Inflammatory macrophage treated with lipopolysaccharide for 1 hour (primary cell): ENCODE results near the gene NPIPA1.
"Not testable (repeated sequence)": the region's sequence is repeated elsewhere in the genome, so short reads cannot be mapped to it uniquely, and the experiment has no call there.

Experiments
- DNase-seq, 2 donors: peaks; one replicate each; pipeline ENCODE4 v3.0.0-alpha.2; 2020 to 2022

NPIPA1 gene

DNA sequence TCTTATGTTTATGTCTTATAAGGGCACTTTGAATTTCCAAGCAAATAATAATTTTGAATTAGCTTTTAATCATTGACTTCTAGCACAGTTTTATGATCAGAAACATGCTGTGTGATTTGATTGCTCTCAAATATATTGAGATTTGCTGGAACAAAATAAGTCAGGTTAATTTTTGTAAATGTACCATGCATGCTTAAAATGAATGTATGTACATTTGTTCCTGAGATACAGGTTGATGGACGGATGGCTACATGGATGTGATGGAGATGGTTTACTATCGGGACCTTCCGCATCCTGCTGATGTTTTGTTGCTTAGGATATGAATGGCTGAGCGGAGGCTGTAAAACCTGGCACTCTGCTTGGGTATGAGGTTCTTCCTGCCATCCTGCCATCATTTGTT is at the start of gene NPIPA1:
TSS of gene NPIPA1 (plus strand) at position 301 of the 400 bp plus-strand sequence. CDS start at position 301, 0 bp downstream.
- not testable (repeated sequence) for DNase-seq

DNA sequence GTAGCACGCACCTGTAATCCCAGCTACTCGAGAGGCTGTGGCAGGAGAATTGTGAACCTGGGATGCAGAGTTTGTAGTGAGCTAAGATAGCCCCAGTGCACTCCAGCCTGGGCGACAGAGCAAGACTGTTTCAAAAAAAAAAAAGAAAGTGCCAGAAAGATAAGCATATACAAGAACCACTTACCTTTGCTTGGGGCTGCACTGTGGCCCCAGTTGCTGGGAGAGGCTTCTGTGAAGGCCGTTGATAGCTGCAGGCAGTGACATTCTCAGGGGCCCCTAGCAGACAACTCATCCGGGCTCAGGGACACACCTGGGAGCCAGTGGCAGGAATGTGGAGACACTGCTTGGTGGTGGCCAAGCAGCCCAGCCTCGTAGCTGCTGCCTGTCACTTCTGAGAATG is 45.1 kb upstream of the NPIPA1 start:
- DNase-seq = not testable (repeated sequence)

DNA sequence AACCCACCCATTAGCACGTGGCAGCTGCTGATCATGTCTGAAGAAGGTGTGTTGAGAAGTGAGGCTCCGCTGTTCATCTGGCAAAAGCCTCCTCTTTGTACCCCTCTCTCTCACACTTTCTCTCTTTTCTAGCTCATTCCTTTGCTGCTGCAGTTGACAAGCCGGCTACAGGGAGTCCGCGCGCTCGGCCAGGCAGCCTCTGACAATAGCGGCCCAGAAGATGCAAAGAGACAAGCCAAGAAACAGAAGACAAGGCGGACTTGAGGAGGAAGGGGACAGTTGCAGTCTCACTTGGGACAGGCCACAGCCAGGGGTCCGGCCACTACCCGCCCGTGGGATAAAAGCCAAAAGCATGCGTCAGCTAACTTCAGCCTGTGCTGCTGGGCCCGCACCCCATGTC is 41.9 kb upstream of the NPIPA1 start:
- not testable (repeated sequence) for DNase-seq

DNA sequence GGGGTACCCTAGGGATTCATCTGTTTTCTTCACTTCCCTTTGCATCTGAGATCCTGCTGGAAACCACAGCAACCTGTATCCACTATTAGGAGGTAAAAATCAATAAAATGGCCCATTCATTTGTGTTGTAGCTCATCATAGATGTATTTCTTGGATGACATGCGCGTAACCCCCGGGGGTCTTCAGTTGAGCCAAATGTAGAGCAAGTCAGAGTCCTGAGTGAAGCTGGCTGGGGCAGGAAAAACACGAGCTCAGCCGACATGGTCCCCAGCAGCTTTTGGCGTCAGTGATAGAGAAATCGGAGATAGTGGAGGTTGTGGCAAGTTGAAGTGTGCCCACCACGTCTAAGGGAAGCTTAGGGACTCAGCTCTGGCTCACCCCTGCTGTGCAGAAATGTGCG is 41.2 kb upstream of the NPIPA1 start:
- DNase-seq = not testable (repeated sequence)

DNA sequence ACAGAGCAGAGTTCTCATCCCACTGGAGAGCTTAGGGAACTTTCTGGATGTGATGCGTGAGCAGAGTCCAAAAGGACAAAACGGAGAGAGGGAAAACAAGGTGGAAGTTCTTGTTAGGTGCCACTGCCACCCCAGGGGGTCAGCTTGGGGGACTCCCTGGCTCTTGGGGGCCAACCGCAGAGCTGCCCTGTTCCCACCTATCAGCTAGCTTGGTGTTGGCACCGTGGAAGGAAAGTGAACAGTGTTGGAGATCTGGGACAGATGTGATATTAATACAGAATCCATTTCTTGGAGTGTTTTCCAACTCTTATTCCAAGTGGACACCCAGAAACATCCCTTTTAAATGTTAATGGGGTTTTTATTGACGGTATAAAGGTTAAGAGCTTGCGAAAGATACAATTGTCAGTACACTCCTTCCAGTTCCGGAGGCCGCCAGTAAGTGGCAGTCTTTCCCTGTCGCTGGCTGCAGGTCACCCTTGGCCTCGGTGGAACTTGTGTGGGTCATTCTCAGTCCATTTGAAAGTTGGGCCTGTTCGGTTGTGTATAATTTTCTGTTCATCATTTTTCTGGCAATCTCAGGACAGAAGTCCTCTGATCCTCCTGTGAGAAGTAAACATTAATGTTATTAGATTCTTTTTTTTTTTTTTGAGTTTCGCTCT is 40.1 kb upstream of the NPIPA1 start:
- DNase-seq = not testable (repeated sequence)

DNA sequence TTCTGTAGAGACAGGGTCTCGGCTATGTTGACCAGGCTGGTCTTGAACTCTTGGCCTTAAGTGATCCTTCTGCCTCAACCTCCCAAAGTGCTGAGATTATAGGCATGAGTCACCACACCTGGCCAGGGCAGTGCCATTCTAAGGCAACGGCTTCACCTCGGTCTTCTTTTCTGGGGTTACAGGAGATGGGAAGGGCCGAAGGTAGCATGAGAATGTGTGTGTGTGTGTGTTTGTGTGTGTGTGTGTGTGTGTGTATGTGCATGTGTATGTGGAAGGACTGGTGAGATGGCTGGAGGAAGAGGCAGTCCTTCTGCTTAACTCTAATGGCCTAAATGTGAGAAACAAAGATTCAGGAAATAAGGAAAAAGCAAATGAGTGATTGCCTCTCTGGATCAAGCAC is 39.1 kb upstream of the NPIPA1 start:
- not testable (repeated sequence) for DNase-seq

DNA sequence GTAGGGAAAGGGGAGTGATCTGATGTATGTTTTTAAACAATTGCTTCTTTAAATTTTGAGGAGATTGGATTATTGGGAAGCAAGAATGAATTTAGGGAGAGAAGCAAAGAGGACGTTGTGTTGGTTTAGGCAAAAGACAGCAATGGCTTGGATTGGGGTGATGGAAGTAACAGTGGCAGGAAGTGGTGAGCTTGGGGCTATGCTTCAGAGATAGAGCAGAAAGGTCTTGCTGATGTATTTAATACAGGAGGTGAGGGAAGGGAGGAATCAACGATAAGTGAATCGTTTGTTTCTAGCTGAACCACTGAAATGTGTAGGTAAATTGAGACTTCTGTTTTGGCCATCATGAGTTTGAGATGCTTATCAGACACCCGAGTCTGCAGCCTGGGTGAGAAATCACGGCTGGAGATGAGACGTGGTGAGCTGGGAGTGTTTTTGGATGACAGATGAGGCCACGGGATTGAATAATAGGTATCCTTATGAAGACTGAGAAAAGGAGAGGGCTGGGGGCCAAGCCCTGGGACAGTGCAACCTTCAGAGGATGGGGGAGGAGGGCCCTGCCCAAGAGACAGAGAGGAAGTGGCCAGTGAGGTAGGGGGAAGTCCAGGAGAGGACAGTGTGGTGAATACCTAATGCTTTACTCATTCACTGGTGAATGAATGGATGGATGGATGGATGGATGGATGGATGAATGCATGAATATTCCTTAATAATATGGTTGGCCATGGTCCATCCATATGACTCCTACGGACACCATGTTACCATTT is 33.9 kb upstream of the NPIPA1 start:
- DNase-seq = not testable (repeated sequence)

DNA sequence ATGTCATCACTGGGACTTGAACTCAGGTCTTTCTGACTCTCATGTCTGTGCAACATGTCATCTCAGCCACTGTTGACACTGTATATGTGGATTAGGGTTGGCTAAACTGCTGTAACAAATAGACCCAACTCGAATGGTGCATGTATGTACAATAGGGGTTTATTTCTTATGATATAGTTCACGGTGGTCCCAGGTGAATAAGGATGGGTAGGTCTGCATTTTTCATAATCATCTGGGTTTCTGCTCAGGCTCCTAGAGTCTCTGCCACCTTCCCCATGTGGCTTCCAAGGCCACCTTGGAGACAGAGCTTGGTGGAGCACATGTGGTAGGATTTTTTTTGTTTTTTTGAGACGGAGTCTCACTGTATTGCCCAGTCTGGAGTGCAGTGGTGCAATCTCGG is 27.5 kb upstream of the NPIPA1 start:
- DNase-seq = not testable (repeated sequence)

DNA sequence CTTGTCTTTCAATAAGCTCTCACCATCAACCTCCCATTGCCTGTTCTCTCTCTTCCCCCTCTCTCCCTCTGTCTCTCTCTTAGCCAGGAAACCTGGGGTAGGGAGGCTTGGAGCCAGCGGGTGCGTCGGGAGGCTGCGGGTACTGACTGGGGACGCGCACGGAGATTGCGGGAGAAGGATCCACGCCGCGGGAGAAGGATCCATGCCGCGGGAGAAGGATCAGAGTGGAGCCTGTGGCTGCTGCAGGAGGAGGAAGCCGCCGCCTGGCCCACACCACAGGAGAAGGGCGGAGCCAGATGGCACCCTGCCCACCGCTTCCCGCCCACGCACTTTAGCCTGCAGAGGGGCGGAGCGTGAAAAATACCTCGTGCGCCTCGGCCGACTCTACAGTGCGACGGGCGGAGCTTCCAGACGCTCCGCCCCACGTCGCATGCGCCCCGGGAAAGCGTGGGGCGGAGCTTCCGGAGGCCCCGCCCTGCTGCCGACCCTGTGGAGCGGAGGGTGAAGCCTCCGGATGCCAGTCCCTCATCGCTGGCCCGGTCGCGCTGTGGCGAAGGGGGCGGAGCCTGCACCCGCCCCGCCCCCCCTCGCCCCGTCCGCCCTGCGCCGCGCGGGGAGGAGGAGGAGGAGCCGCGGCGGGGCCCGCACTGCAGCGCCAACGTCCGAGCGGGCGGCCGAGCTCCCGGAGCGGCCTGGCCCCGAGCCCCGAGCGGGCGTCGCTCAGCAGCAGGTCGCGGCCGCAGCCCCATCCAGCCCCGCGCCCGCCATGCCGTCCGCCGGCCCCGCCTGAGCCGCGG is 26.2 kb upstream of the NPIPA1 start:
- DNase-seq = not testable (repeated sequence)

DNA sequence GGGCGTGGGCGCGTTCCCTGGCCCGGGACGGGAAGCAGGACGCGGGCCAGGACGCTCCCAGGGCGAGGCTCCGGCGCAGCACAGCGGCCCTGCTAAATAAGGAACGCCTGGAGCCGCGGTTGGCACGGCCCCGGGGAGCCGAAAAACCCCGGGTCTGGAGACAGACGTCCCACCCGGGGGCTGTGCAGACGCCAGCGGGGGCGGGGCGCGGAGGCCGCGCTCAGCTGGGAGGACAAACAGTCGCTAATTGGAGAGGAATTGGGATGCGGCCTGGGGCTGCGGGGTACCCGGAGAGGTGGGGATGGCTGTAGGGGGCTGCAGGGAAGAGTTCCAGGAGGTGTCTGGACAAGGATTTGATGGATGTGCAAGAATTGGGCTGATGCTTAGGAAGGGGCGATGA is 25.3 kb upstream of the NPIPA1 start:
- not testable (repeated sequence) for DNase-seq

DNA sequence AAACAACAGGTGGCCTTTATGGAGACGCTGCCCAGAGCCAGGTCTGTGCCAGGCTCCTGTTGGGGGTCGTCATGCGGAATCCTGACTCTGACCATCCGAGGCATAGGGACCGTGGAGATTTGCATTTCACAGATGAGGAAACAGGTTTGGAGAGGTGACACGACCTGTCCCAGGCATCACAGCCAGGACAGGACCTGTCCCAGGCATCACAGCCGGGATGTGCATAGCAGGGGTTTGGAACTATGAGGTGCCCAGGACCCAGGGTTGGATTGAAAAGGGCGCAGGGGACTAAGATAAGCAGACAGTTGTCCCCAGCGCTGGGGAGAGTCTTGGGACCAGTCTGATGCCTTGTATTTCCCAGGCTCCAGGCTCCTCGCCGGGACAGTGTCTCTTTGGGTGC is 24.7 kb upstream of the NPIPA1 start:
- DNase-seq = not testable (repeated sequence)

DNA sequence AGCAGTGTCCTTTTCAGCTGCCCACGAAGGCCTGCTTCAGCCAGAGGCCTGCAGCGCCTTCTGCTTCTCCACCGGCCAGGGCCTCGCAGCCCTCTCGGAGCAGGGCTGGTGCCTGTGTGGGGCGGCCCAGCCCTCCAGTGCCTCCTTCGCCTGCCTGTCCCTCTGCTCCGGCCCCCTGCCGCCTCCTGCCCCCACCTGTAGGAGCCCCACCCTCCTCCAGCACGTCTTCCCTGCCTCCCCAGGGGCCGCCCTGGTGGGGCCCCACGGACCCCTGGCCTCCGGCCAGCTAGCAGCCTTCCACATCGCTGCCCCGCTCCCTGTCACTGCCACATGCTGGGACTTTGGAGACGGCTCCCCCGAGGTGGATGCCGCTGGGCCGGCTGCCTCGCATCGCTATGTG is 18.7 kb upstream of the NPIPA1 start:
- DNase-seq = not testable (repeated sequence)

DNA sequence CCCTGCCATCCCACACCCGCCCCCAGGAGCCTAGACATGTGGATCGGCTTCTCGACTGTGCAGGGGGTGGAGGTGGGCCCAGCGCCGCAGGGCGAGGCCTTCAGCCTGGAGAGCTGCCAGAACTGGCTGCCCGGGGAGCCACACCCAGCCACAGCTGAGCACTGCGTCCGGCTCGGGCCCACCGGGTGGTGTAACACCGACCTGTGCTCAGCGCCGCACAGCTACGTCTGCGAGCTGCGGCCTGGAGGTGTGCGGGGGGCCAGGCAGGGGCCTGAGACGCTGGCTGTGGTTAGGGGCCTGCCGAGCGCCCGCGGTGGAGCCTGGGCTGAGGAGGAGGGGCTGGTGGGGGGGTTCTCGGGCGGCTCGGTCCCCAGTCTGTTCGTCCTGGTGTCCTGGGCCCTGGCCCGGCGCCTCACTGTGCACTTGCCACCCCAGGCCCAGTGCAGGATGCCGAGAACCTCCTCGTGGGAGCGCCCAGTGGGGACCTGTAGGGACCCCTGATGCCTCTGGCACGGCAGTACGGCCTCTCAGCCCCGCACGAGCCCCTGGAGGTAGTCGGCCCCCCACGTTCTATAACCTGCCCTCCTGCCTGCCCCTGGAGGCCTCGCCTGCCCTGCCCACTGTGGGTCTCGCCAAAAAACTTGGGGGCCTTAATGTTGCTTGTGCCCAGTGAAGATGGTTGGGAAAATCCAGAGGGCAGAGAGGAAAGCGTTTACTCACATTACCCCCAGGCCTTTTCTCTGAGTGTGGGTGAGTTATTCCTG is 17.2 kb upstream of the NPIPA1 start:
- DNase-seq = not testable (repeated sequence)

DNA sequence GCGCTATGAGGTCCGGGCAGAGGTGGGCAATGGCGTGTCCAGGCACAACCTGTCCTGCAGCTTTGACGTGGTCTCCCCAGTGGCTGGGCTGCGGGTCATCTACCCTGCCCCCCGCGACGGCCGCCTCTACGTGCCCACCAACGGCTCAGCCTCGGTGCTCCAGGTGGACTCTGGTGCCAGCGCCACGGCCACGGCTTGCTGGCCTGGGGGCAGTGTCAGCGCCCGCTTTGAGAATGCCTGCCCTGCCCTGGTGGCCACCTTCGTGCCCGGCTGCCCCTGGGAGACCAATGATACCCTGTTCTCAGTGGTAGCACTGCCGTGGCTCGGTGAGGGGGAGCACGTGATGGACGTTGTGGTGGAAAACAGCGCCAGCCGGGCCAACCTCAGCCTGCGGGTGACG is 15.0 kb upstream of the NPIPA1 start:
- not testable (repeated sequence) for DNase-seq

DNA sequence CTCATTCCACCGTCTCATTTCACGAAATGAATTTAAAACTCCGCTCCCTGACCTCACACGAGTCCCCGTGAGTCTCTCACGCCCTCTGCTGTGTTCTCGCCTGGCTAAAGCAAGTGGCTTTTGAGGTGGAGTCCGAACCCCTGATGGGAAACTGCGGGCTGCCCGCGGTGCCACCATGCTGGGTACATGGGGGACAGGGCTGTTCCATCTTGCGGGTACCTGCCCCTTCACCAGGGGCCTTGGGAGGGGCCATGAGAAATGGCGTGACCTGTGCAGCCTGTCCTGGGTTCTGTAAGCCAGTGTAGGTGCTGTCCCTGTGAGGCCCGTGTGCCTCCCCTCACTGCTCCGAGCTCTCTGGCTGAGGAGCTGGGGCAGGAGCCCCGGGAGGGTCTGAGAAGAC is 14.3 kb upstream of the NPIPA1 start:
- DNase-seq = not testable (repeated sequence)

DNA sequence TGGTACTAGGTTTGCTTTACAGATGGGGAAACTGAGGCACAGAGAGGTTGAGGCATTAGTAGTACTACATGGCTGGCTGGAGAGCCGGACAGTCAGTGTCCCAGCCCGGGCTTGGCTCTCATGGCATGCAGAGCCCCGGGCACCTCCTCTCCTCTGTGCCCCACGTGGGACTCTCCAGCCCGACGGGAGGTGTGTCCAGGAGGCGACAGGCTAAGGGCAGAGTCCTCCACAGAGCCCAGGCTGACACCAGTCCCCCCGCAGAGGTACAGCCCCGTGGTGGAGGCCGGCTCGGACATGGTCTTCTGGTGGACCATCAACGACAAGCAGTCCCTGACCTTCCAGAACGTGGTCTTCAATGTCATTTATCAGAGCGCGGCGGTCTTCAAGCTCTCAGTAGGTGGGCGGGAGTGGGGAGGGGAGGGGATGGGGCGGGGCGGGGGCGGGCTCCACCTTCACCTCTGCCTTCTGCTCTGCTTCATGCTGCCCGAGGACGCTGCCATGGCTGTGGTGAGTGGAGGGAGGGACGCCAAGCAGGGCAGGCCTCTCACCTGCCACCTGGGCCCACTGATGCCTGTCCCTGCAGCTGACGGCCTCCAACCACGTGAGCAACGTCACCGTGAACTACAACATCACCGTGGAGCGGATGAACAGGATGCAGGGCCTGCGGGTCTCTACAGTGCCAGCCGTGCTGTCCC is 13.7 kb upstream of the NPIPA1 start:
- DNase-seq = not testable (repeated sequence)

DNA sequence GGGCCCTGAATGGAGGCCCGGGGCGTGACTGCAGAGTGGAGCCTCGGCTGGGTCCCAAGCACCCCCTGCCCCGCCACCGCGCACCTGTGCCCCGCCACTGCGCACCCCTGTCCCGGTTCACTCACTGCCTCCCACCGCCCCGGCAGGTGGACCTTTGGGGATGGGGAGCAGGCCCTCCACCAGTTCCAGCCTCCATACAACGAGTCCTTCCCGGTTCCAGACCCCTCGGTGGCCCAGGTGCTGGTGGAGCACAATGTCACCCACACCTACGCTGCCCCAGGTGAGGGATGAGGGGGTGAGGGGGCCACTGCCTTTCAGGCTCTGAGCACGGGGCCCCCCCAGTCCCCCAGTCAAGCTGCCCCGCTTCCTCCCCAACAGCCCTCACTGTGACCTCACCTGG is 12.9 kb upstream of the NPIPA1 start:
- DNase-seq = not testable (repeated sequence)

DNA sequence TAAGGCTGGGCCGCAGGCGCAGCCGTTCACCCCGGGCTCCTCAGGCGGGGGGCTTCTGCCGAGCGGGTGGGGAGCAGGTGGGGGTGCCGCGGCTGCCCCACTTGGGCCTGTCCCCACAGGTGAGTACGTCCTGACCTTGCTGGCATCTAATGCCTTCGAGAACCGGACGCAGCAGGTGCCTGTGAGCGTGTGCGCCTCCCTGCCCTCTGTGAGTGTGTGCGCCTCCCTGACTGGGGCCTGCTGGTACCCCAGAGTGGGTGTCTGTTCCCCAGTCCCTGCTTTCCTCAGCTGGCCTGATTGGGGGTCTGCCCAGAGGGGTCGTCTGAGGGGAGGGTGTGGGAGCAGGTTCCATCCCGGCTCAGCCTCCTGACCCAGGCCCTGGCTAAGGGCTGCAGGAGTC is 12.3 kb upstream of the NPIPA1 start:
- not testable (repeated sequence) for DNase-seq

DNA sequence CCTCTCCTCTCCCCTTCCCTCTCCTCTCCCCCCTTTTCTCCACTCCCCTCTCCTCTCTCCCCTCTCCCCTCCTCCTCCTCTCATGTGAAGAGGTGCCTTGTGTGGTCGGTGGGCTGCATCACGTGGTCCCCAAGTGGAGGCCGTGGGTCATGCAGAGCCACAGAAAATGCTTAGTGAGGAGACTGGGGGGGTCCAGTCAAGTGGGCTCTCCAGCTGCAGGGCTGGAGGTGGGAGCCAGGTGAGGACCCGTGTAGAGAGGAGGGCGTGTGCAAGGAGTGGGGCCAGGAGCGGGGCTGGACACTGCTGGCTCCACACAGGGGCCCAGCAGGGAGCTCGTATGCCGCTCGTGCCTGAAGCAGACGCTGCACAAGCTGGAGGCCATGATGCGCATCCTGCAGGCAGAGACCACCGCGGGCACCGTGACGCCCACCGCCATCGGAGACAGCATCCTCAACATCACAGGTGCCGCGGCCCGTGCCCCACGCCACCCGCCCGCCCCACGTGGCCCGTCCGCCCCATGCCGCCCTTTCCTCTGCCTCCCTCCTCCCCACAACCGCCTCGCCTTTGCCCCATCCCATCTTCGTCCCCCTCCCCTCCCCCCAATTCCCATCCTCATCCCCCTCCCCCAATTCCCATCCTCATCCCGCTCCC is 9.1 kb upstream of the NPIPA1 start:
- peak in 1 of 2 donors; percentile 0 for DNase-seq

DNA sequence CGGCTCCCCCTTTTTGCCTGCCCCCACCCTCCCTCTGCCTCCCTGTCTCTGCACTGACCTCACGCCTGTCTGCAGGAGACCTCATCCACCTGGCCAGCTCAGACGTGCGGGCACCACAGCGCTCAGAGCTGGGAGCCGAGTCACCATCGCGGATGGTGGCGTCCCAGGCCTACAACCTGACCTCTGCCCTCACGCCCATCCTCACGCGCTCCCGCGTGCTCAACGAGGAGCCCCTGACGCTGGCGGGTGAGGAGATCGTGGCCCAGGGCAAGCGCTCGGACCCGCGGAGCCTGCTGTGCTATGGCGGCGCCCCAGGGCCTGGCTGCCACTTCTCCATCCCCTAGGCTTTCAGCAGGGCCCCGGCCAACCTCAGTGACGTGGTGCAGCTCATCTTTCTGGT is 8.1 kb upstream of the NPIPA1 start:
- DNase-seq = not testable (repeated sequence)

DNA sequence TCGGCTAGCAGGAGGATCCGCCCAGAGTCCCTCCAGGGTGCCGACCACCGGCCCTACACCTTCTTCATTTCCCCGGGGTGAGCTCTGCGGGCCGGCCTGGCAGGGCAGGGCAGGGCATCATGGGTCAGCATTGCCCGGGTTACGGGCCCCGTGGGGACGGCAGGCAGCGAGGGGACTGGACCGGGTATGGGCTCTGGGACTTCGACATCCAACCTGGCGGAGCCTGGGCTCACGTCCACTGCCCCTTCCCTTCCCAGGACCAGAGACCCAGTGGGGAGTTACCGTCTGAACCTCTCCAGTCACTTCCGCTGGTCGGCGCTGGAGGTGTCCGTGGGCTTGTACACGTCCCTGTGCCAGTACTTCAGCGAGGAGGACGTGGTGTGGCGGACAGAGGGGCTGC is 7.0 kb upstream of the NPIPA1 start:
- DNase-seq = not testable (repeated sequence)
